Measurements from ENCODE around the gene CDHR5. TPM values are rescaled to one million over a fixed set of nuclear protein-coding genes. Genes with fewer than 3 reads are reported as not detected.

Gene CDHR5, protein sequence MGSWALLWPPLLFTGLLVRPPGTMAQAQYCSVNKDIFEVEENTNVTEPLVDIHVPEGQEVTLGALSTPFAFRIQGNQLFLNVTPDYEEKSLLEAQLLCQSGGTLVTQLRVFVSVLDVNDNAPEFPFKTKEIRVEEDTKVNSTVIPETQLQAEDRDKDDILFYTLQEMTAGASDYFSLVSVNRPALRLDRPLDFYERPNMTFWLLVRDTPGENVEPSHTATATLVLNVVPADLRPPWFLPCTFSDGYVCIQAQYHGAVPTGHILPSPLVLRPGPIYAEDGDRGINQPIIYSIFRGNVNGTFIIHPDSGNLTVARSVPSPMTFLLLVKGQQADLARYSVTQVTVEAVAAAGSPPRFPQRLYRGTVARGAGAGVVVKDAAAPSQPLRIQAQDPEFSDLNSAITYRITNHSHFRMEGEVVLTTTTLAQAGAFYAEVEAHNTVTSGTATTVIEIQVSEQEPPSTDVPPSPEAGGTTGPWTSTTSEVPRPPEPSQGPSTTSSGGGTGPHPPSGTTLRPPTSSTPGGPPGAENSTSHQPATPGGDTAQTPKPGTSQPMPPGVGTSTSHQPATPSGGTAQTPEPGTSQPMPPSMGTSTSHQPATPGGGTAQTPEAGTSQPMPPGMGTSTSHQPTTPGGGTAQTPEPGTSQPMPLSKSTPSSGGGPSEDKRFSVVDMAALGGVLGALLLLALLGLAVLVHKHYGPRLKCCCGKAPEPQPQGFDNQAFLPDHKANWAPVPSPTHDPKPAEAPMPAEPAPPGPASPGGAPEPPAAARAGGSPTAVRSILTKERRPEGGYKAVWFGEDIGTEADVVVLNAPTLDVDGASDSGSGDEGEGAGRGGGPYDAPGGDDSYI
- 0.06 to 0.26 TPM (median 0.18 TPM) in 4 of 5 replicates, not detected in the other for total RNA-seq (2022; extraction: Qiagen RNA extraction)

DNA sequence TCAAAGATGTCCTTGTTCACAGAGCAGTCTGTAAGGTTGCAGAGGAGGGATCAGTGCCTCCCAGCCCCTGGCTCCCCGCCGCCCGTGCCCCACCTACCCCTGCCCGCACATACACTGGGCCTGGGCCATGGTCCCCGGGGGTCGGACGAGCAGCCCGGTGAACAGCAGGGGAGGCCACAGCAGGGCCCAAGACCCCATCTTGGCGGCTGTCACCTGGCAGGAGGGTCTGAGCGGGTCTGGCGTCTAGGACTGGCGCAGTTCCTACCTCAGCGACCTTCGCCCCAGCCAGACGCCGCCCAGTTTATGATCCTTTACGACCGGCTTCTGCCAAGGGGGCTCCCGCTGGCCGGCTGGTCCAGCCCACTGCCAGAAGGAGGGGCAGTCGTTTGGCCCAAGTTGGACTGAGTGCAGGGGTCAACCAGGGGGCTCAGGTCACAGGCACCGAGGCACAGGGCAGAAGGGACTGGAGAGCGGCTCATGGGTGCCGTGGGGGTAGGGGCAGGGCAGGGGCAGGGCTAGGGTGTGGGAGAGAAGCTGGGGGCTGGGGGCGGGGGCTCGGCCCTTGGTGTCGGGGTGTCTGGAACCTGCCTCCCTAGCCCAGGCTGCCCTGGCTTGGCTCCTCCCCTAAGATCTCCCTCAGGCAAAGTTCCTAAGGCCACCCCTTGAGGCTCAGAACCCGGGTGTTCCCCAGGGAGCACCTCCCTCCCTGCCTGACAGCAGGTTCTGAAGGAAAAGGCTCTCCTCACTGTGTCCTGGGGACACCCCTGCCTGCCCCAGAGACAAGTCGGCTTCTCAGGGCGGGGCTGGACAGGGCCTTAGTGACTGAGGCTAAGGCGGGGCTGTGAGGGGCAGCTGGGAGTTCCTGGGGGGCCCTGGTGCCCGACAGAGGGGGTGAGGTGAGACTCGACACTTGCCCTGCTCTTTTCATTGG, at the start of gene CDHR5:
TSS of gene CDHR5 (minus strand) at position 251 of the 931 bp plus-strand sequence. CDS start at position 198, 53 bp downstream.

DNA sequence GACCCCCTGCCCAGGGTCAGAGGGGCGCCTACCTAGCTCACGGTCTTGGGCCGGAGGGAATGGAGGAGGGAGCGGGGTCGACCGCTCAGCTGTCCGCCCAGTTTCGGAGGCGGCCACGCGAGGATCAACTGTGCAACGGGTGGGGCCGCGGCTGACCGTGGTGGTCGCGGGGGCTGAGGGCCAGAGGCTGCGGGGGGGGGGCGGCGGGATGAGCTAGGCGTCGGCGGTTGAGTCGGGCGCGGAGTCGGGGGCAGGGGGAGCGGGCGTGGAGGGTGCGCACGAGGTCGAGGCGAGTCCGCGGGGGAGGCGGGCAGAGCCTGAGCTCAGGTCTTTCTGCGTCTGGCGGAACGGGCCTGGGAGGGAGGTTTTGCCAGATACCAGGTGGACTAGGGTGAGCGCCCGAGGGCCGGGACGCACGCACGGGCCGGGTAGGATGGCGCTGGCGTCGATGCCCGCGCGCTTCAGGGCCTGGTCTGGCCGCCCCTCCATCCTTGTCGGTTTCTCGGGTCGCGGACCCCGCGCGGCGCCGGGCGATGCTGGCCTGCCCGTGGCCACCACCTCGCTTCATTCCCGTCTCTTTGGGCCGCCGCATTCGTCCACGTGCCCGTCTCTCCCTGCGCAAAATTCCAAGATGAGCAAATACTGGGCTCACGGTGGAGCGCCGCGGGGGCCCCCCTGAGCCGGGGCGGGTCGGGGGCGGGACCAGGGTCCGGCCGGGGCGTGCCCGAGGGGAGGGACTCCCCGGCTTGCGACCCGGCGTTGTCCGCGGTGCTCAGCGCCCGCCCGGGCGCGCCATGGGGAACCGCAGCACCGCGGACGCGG, 12.0 kb upstream of the CDHR5 start, which contains the start of gene DRD4:
TSS of gene DRD4 (plus strand) at position 759 of the 822 bp plus-strand sequence. CDS start at position 795, 36 bp downstream.

DNA sequence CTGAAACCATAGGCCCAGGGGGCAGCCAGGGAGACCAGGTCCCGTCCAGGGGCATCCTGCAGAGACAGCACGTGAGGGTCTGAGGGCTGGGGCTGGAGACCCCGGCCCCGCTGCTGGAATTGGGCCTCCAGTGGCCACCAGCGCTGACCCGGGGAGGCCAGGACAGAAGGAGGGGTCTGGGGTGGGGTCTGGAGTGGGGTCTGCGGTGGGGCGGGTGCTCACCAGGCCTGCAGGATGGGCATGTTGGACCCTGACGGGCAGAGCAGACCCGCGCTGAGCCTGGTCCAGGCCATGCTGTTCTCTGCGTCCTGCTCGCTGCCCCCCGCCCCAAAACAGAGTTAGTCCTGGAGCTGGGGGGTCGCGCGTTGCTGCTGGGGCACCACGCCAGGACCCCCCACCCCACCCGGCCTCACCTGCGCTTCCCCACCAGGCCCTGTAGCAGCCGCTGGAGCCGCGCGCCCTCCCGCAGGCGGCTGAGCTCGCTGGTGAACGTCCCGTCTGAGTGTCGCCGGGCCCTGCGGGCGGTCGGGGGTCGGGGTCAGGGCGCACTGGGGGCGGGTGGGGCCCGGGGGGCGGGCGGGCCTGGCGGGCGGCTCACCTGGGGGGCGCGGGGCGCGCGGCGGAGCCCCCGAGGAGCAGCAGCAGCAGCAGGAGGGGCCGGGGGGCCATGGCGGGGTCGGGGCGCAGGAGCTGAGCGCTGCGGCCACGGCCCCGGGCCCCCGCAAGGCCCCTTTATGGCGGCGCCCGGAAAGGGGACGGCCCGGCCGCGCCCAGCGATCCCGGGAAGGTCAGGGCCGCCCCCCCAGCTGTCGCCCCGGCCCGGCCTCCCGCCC, 1.9 kb upstream of the CDHR5 start, which contains the start of gene SCT:
TSS of gene SCT (minus strand) at position 707 of the 833 bp plus-strand sequence. CDS start at position 669, 38 bp downstream.

DNA sequence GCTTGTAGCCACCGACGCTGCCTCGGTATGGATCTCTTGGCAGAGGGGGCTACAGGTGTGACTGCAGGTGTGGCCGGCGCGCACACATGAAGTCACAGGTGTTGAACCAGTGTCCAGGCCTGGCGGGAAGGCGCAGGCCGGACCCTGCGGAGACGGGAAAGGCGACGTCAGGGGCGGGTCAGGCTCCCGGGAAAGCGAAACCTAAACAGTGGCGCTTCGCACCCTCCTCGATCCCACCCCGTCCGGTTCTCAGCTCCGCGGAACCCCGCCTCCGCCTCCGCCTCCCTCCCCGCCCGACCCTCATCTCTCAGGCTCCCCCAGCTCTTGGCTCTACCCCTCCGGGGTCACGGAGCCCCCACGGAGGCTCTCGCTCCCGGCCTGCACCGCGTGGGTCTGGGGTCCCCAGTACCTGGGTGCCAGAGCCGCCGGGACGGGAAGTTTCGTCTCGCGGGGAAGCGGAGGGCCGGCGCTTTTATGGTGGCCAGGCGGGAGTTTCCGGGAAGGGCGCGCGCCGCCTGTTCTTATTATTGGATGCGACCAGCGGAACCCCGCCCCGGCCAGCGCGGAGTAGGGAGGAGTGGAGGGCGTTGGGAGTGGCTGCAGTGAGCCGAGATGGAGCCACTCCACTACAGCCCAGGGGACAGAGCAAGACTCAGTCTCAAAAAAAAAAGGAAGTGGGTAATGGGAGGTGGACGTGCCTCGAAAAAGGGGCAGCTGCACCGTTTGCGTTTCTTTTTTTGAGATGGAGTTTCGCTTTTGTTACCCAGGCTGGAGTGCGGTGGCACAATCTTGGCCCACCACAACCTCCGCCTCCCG, 9.0 kb downstream of the CDHR5 start, which contains the start of gene IRF7:
TSS of gene IRF7 (minus strand) at position 447 of the 816 bp plus-strand sequence. CDS start 586 bp downstream, outside the sequence.

DNA sequence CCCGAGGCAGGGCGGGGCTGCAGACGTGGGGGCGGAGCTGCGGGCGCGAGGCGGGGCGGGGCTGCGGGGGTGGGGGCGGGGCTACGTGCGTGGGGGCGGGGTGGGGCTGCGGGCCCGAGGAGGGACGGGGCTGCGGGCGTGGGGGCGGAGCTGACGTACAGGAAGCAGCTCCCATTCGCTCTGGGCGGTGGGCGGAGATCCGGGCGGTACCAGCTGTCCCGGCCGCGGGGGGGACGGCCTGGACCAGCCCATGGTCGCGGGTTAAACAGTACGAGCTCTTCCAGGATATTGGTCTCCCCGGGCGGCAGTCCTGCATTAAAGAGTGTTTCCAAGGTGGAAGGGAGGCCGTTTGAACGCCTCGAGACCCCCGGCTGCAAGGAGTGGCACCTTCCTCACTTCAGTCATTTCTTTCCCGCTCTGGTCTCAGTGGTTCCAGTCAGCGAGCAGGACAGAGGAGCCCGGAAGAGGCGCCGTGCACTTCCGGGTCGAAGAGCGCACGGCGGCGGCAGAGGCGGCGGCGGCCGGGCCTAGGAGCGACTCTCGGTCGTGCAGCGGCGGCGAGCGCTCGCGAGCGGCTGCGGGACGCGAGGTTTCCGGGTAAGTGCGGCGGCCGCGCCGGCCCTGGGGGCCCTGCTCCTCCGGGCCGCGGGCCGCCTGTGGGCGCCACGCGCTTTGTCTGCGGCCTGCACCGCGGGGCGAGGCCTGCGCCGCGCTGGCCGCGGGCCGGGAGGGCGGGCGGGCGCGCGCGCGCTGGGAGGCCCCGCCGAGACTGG, 48.6 kb downstream of the CDHR5 start, which contains the start of gene PHRF1:
TSS of gene PHRF1 (plus strand) at position 475 of the 773 bp plus-strand sequence. CDS start 5,043 bp downstream, outside the sequence.

Other genes with a start within 250 kb of the CDHR5 start
- 24.1 to 42.6 TPM (median 38.1 TPM) in 5 replicates for gene PKP3, start 230.7 kb downstream of the CDHR5 start, total RNA-seq (2022; extraction: Qiagen RNA extraction)
- gene SIGIRR, start 210.0 kb downstream of the CDHR5 start, total RNA-seq (2022; extraction: Qiagen RNA extraction) = 62.5 to 93.9 TPM (median 85.8 TPM) in 5 replicates
- 0.64 to 1.3 TPM (median 0.88 TPM) in 5 replicates for gene ANO9, start 182.9 kb downstream of the CDHR5 start, total RNA-seq (2022; extraction: Qiagen RNA extraction)
- 33.8 to 48.0 TPM (median 43.2 TPM) in 5 replicates for gene PTDSS2, start 174.7 kb downstream of the CDHR5 start, total RNA-seq (2022; extraction: Qiagen RNA extraction)
- gene RNH1, start 117.7 kb downstream of the CDHR5 start, total RNA-seq (2022; extraction: Qiagen RNA extraction) = 130 to 184 TPM (median 173 TPM) in 5 replicates
- 109 to 168 TPM (median 154 TPM) in 5 replicates for gene HRAS, start 89.4 kb downstream of the CDHR5 start, total RNA-seq (2022; extraction: Qiagen RNA extraction)
- gene LRRC56, start 87.4 kb downstream of the CDHR5 start, total RNA-seq (2022; extraction: Qiagen RNA extraction) = 0.54 to 1.1 TPM (median 0.72 TPM) in 5 replicates
- 2.0 to 3.0 TPM (median 2.7 TPM) in 5 replicates for gene LMNTD2, start 64.2 kb downstream of the CDHR5 start, total RNA-seq (2022; extraction: Qiagen RNA extraction)
- 39.7 to 54.5 TPM (median 51.0 TPM) in 5 replicates for gene RASSF7, start 64.0 kb downstream of the CDHR5 start, total RNA-seq (2022; extraction: Qiagen RNA extraction)
- gene PHRF1, start 48.5 kb downstream of the CDHR5 start, total RNA-seq (2022; extraction: Qiagen RNA extraction) = 26.6 to 36.8 TPM (median 36.2 TPM) in 5 replicates
- gene IRF7, start 9.0 kb downstream of the CDHR5 start, total RNA-seq (2022; extraction: Qiagen RNA extraction) = 5.0 to 7.9 TPM (median 6.0 TPM) in 5 replicates
- not detected in 5 replicates for gene SCT, start 2.2 kb upstream of the CDHR5 start, total RNA-seq (2022; extraction: Qiagen RNA extraction)
- 0.09 to 0.64 TPM (median 0.32 TPM) in 5 replicates for gene DRD4, start 12.3 kb upstream of the CDHR5 start, total RNA-seq (2022; extraction: Qiagen RNA extraction)
- gene DEAF1, start 70.3 kb upstream of the CDHR5 start, total RNA-seq (2022; extraction: Qiagen RNA extraction) = 24.1 to 34.9 TPM (median 32.0 TPM) in 5 replicates
- gene TMEM80, start 70.9 kb upstream of the CDHR5 start, total RNA-seq (2022; extraction: Qiagen RNA extraction) = 7.6 to 12.4 TPM (median 8.4 TPM) in 5 replicates
- 68.5 to 140 TPM (median 124 TPM) in 5 replicates for gene EPS8L2, start 81.3 kb upstream of the CDHR5 start, total RNA-seq (2022; extraction: Qiagen RNA extraction)
- 389 to 446 TPM (median 405 TPM) in 5 replicates for gene TALDO1, start 122.5 kb upstream of the CDHR5 start, total RNA-seq (2022; extraction: Qiagen RNA extraction)
- 34.1 to 52.3 TPM (median 47.9 TPM) in 5 replicates for gene GATD1, start 152.5 kb upstream of the CDHR5 start, total RNA-seq (2022; extraction: Qiagen RNA extraction)
- 1.9 to 2.7 TPM (median 2.2 TPM) in 5 replicates for gene CEND1, start 165.1 kb upstream of the CDHR5 start, total RNA-seq (2022; extraction: Qiagen RNA extraction)
- gene SLC25A22, start 173.3 kb upstream of the CDHR5 start, total RNA-seq (2022; extraction: Qiagen RNA extraction) = 21.8 to 38.2 TPM (median 32.3 TPM) in 5 replicates
- 9.5 to 16.4 TPM (median 14.6 TPM) in 5 replicates for gene PIDD1, start 180.3 kb upstream of the CDHR5 start, total RNA-seq (2022; extraction: Qiagen RNA extraction)
- 1,691 to 2,493 TPM (median 2,369 TPM) in 5 replicates for gene RPLP2, start 185.0 kb upstream of the CDHR5 start, total RNA-seq (2022; extraction: Qiagen RNA extraction)
- gene PNPLA2, start 194.0 kb upstream of the CDHR5 start, total RNA-seq (2022; extraction: Qiagen RNA extraction) = 41.0 to 62.3 TPM (median 56.7 TPM) in 5 replicates
- 4.0 to 6.3 TPM (median 5.2 TPM) in 5 replicates for gene CRACR2B, start 203.0 kb upstream of the CDHR5 start, total RNA-seq (2022; extraction: Qiagen RNA extraction)
- gene CD151, start 208.0 kb upstream of the CDHR5 start, total RNA-seq (2022; extraction: Qiagen RNA extraction) = 806 to 852 TPM (median 825 TPM) in 5 replicates
- 607 to 738 TPM (median 630 TPM) in 5 replicates for gene POLR2L, start 217.6 kb upstream of the CDHR5 start, total RNA-seq (2022; extraction: Qiagen RNA extraction)
- 128 to 207 TPM (median 190 TPM) in 5 replicates for gene TSPAN4, start 217.9 kb upstream of the CDHR5 start, total RNA-seq (2022; extraction: Qiagen RNA extraction)

Data from A549 treated with Mapracorat at 1 μM for 4 hours (cell line).